HepG2 (cell line): ENCODE data around the gene PLPPR5. TPM values are rescaled to one million over a fixed set of nuclear protein-coding genes. Genes with fewer than 3 reads are reported as not detected.

Experiments used
- ATAC-seq: fragments of 200-7000 bp; cut with Tn5 transposase; 3 replicates; pipeline ENCODE4 v1.9.1; 2020; ENCODE audit warnings: mild to moderate bottlenecking, moderate library complexity
- BruUV-seq: library from RNA; stranded (reverse); fragments of 400-500 nt; replicated peaks from 2 replicates; lab custom pipeline; 2021; lab: Mats Ljungman, UMichigan
- CTCF ChIA-PET: fragments of 300-600 bp; formaldehyde crosslinking; extraction: SDS; loops from one replicate; lab custom pipeline; 2021; ENCODE audit warnings: low total read pairs, inconsistent platforms, low intra/inter-chr PET ratio; lab: Yijun Ruan, JAX
- POLR2A ChIA-PET: fragments of 350-600 bp; sonication (Branson Sonifier 250); formaldehyde crosslinking; loops from one replicate; lab custom pipeline; 2020; ENCODE audit warnings: antibody characterized with exemption, inconsistent platforms; lab: Yijun Ruan, JAX
- DNase-seq: peaks from one replicate; pipeline ENCODE4 v3.0.0-alpha.2; 2015; ENCODE audit warnings: low spot score
- FAIRE-seq: peaks from 3 replicates; lab custom pipeline; 2011; peaks lifted over from hg19 to GRCh38; lab: Jason Lieb, UNC
- H2AFZ ChIP-seq: one replicate; pipeline ENCODE4 v1.6.1; 2011; ENCODE audit warnings: low read length, inconsistent platforms
- H3K27ac ChIP-seq: fragments of 300-600 bp; 3 replicates; pipeline ENCODE4 v1.8.0; 2011; ENCODE audit warnings: mixed run types, mild to moderate bottlenecking, mixed read lengths, low read length, inconsistent platforms; ENCODE audit not compliant: insufficient read depth; ENCODE audit errors: extremely low read length
- H3K27me3 ChIP-seq, 2 experiments: fragments of 200-600 bp in 1 of 2; 2 replicates in 1 of 2; 3 replicates in 1 of 2; pipeline versions ENCODE4 v1.6.0 to v1.8.0; 2011; ENCODE audit warnings: low read length in 2 of 2, mild to moderate bottlenecking in 2 of 2, moderate library complexity in 2 of 2, inconsistent platforms in 1 of 2; ENCODE audit not compliant: insufficient read depth in 2 of 2, control insufficient read depth in 1 of 2
- H3K36me3 ChIP-seq, 2 experiments: fragments of 200-600 bp in 1 of 2; replicated peaks in 1 of 2; 2 replicates in 1 of 2; 3 replicates in 1 of 2; pipeline versions ENCODE4 v1.5.1 to v1.8.0; 2011; ENCODE audit warnings: low read length in 2 of 2, inconsistent platforms in 1 of 2; ENCODE audit not compliant: insufficient read depth in 2 of 2, control insufficient read depth in 1 of 2
- H3K4me1 ChIP-seq: 2 replicates; pipeline ENCODE4 v1.5.1; 2012; ENCODE audit warnings: low read length, inconsistent platforms; ENCODE audit not compliant: insufficient read depth
- H3K4me2 ChIP-seq: 2 replicates; pipeline ENCODE4 v1.6.0; 2011; ENCODE audit warnings: low read depth, low read length, inconsistent platforms
- H3K4me3 ChIP-seq, 3 experiments: fragments of 200-600 bp in 1 of 3; sonication (generic), shearing (Covaris generic) in 1 of 3; replicated peaks in 1 of 3; 2 replicates each; pipeline ENCODE4 v1.5.1; 2011 to 2016; ENCODE audit warnings: low read length in 3 of 3, inconsistent platforms in 2 of 3, low read depth in 2 of 3, mild to moderate bottlenecking in 2 of 3, control low read depth in 1 of 3, mixed read lengths in 1 of 3; ENCODE audit not compliant: insufficient read depth in 1 of 3
- H3K79me2 ChIP-seq: one replicate; pipeline ENCODE4 v1.6.1; 2011; ENCODE audit warnings: low read length, inconsistent platforms; ENCODE audit not compliant: insufficient read depth
- H3K9ac ChIP-seq: 2 replicates; pipeline ENCODE4 v1.6.0; 2011; ENCODE audit warnings: mild to moderate bottlenecking, low read depth, low read length, inconsistent platforms; ENCODE audit not compliant: insufficient read depth
- H3K9me3 ChIP-seq: 2 replicates; pipeline ENCODE4 v1.5.1; 2012; ENCODE audit warnings: mild to moderate bottlenecking, low read length
- H4K20me1 ChIP-seq: 2 replicates; pipeline ENCODE4 v1.6.0; 2011; ENCODE audit warnings: inconsistent platforms, mild to moderate bottlenecking, low read length, moderate library complexity; ENCODE audit not compliant: insufficient read depth
- HES4 ChIP-seq: sonication (generic); formaldehyde crosslinking; IDR thresholded peaks from 2 replicates; pipeline ENCODE4 v1.9.0; 2021; ENCODE audit warnings: mild to moderate bottlenecking, missing genetic modification reagents, borderline replicate concordance
- HNRNPUL1 ChIP-seq: fragments of 200-400 bp; formaldehyde crosslinking; IDR thresholded peaks from 2 replicates; pipeline ENCODE4 v1.6.1; 2017; ENCODE audit warnings: low read depth, mild to moderate bottlenecking, low read length, moderate library complexity
- HOXA7 ChIP-seq: sonication (generic); formaldehyde crosslinking; IDR thresholded peaks from 2 replicates; pipeline ENCODE4 v1.8.1; 2022; ENCODE audit warnings: mild to moderate bottlenecking, missing genetic modification reagents, moderate library complexity
- MIXL1 ChIP-seq: IDR thresholded peaks from 2 replicates; pipeline ENCODE4 v1.6.1; 2016
- MLLT10 ChIP-seq: sonication (generic); formaldehyde crosslinking; IDR thresholded peaks from 2 replicates; pipeline ENCODE4 v1.4.0; 2020; ENCODE audit warnings: missing genetic modification reagents
- NAIF1 ChIP-seq: sonication (generic); formaldehyde crosslinking; IDR thresholded peaks from 2 replicates; pipeline ENCODE4 v1.5.0; 2020; ENCODE audit warnings: mild to moderate bottlenecking, missing genetic modification reagents, borderline replicate concordance
- NCOA5 ChIP-seq: sonication (generic); formaldehyde crosslinking; IDR thresholded peaks from 2 replicates; pipeline ENCODE4 v1.4.0; 2020; ENCODE audit warnings: missing genetic modification reagents
- RCOR2 ChIP-seq: IDR thresholded peaks from 2 replicates; pipeline ENCODE4 v1.6.1; 2016; ENCODE audit warnings: missing biosample characterization, missing genetic modification reagents
- SIX4 ChIP-seq: sonication (generic); formaldehyde crosslinking; IDR thresholded peaks from 2 replicates; pipeline ENCODE4 v1.4.0; 2020; ENCODE audit warnings: missing genetic modification reagents
- TCF12 ChIP-seq, 2 experiments: fragments of 450-650 bp in 1 of 2; sonication (generic) in 1 of 2; formaldehyde crosslinking in 1 of 2; IDR thresholded peaks; 2 replicates each; pipeline versions ENCODE4 v1.6.1 to v1.8.0; 2017 to 2022; ENCODE audit warnings: antibody characterized with exemption in 1 of 2, mild to moderate bottlenecking in 1 of 2, missing genetic modification reagents in 1 of 2, moderate library complexity in 1 of 2
- TCF7 ChIP-seq: sonication (generic); IDR thresholded peaks from 2 replicates; pipeline ENCODE4 v1.6.1; 2016; ENCODE audit warnings: antibody characterized with exemption, low read depth
- ZNF143 ChIP-seq: sonication (generic); formaldehyde crosslinking; IDR thresholded peaks from 2 replicates; pipeline ENCODE4 v1.4.0; 2020; ENCODE audit warnings: missing genetic modification reagents
- ZNF329 ChIP-seq: sonication (generic); formaldehyde crosslinking; IDR thresholded peaks from 2 replicates; pipeline ENCODE4 v1.9.0; 2021; ENCODE audit warnings: low read depth, mild to moderate bottlenecking, missing genetic modification reagents
- ZNF496 ChIP-seq: sonication (generic); formaldehyde crosslinking; IDR thresholded peaks from 2 replicates; pipeline ENCODE4 v1.8.1; 2023; ENCODE audit warnings: mild to moderate bottlenecking, moderate library complexity, missing genetic modification reagents; ENCODE audit not compliant: insufficient replicate concordance
- ZNF652 ChIP-seq: IDR thresholded peaks from 2 replicates; pipeline ENCODE4 v1.6.1; 2016; ENCODE audit warnings: low read depth, borderline replicate concordance
- ZNF713 ChIP-seq: sonication (generic); formaldehyde crosslinking; IDR thresholded peaks from 2 replicates; pipeline ENCODE4 v1.4.0; 2020; ENCODE audit warnings: mild to moderate bottlenecking, missing genetic modification reagents
- WGBS: methylation state at CpG from one replicate; pipeline ENCODE4 v1.1.6; 2017; ENCODE audit warnings: low lambda C conversion rate; 5-methylcytosine and 5-hydroxymethylcytosine counted together
- in situ Hi-C: cut with HindIII; loops from 2 replicates; pipeline ENCODE4 v1.10.0; 2017; ENCODE audit warnings: low pct_unique_long_range_greater_than_20kb; ENCODE audit not compliant: extremely low pct_ligation_motif_present
- intact Hi-C: fragments of 100-400 bp; cut with micrococcal nuclease; formaldehyde crosslinking; loops from one replicate; pipeline ENCODE4 v1.10.0; 2022; ENCODE audit not compliant: unreplicated experiment
- polyA plus RNA-seq, 8 experiments: library from polyadenylated mRNA; depleted of rRNA in 3 of 8; stranded (reverse) in 7 of 8; unstranded in 1 of 8; fragments of >200 nt; fragmentation: Illumina TruSeq in 4 of 8; extraction: Trizol in 4 of 8; gene quantifications; 2 replicates each; pipeline versions ENCODE4 v1.2.1 to v1.2.3, GENCODE V29; 2011 to 2016; ENCODE audit warnings: low read depth in 4 of 8, missing spikeins in 1 of 8, mixed read lengths in 1 of 8; ENCODE audit not compliant: insufficient read depth in 1 of 8
- total RNA-seq, 5 experiments: library from RNA; depleted of rRNA; stranded (reverse); fragments of >200 nt; fragmentation: Illumina TruSeq; extraction: Trizol; gene quantifications; 2 replicates each; pipeline ENCODE4 v1.2.3, GENCODE V29; 2016; ENCODE audit warnings: low read depth in 1 of 5
- TF ChIP-seq, protein P1 (sequence below): sonication (generic); formaldehyde crosslinking; IDR thresholded peaks from 2 replicates; pipeline ENCODE4 v1.5.1; 2020; ENCODE audit warnings: mild to moderate bottlenecking, missing genetic modification reagents, borderline replicate concordance
- TF ChIP-seq, protein P2 (sequence below), 2 experiments: sonication (generic) in 1 of 2; formaldehyde crosslinking in 1 of 2; IDR thresholded peaks; 2 replicates each; pipeline versions ENCODE4 v1.5.1 to v1.6.1; 2011 to 2020; ENCODE audit warnings: borderline replicate concordance in 1 of 2, low read depth in 1 of 2, low read length in 1 of 2, mild to moderate bottlenecking in 1 of 2, missing genetic modification reagents in 1 of 2, moderate library complexity in 1 of 2

The PLPPR5 gene
- total and polyA plus RNA-seq, 2 of the 13 experiments (the other 11 are each of a cell fraction or from before 2014, with no cell fraction given) = not detected

DNA sequence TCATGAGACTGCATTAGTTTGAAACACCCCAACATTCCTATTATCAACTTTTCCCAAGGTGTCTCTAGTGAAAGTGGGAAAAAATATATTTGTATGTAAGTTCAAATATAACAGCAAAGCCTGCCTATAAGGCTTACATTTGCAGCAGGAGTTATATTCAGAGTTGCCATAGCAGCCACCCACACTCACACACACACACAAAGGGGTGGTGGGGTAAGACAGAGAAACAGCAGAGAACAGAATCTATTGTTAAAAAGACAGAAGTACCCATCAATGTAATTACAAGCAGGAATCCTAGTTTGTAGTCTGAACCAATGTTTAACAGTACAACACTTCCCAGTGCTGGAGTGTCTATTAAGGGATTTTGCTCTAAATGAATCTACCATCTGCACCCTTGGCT lies 55.0 kb downstream of the PLPPR5 start:
- no peaks in the 10 kb centered on the region for H3K4me1 ChIP-seq
- H3K9me3 ChIP-seq = no peaks in the 10 kb centered on the region
- in situ Hi-C loops = no loop called here
- no peak overlapping the region for H3K4me2 ChIP-seq
- FAIRE-seq (no peak), DNase-seq (no peak), ATAC-seq (no peak)
- BruUV-seq = no TSS peak
- H3K79me2 ChIP-seq = no peaks in the 10 kb centered on the region
- no peak overlapping the region for H3K27ac ChIP-seq
- ChIA-PET CTCF (no interaction called here), POLR2A (no interaction called here)
- no peak overlapping the region for H3K4me3 ChIP-seq
- no peaks in the 10 kb centered on the region for H3K27me3 ChIP-seq
- no peak overlapping the region for H2AFZ ChIP-seq
- intact Hi-C loops = no loop called here
- TF ChIP-seq ZNF496 (no peak), MLLT10 (CRISPR knock-in tag) (no peak), HOXA7 (CRISPR knock-in tag) (no peak), RCOR2 (no peak), MIXL1 (no peak), HES4 (CRISPR knock-in tag) (no peak), ZNF713 (CRISPR knock-in tag) (no peak), TCF12 (IDR thresholded peaks at IDR 0.05) (no peak), TCF12 (CRISPR knock-in tag; IDR thresholded peaks at IDR 0.05) (no peak), ZNF652 (CRISPR knock-in tag) (no peak), ZNF329 (CRISPR knock-in tag) (no peak), SIX4 (no peak)
- H4K20me1 ChIP-seq = no peaks in the 10 kb centered on the region
- no peaks in the 10 kb centered on the region for H3K36me3 ChIP-seq
- no peak overlapping the region for H3K9ac ChIP-seq

DNA sequence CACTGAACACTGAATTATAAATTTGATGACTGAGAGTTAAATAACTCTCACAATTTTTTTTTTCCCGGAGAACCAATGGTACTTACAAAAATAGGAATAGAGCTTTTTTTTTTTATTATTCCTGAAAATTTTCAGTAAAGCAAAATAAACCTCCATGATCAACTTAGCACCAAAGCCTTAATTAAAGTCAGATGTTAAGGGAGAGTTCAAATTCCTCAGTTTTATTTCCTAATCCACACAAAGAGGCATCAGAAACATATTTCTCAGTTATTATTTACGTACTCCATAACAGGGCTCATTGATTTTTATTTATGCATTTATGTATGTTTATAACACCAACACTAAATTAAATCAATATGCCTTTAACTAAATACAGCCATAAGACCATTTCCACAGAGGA lies 55.5 kb downstream of the PLPPR5 start:
- no peak overlapping the region for H3K4me2 ChIP-seq
- no peak for DNase-seq
- WGBS = 29% methylated on average over 2 of the region's 2 CpGs
- intact Hi-C loops (no loop called here), in situ Hi-C loops (no loop called here)
- no peak for ATAC-seq
- no TSS peak for BruUV-seq
- no peak overlapping the region for H2AFZ ChIP-seq
- H3K9me3 ChIP-seq = no peaks in the 10 kb centered on the region
- H3K79me2 ChIP-seq = no peaks in the 10 kb centered on the region
- H3K36me3 ChIP-seq = no peaks in the 10 kb centered on the region
- ChIA-PET CTCF (no interaction called here), POLR2A (no interaction called here)
- H3K4me1 ChIP-seq = no peaks in the 10 kb centered on the region
- H3K9ac ChIP-seq = no peak overlapping the region
- H4K20me1 ChIP-seq = no peaks in the 10 kb centered on the region
- no peak for FAIRE-seq
- no peaks in the 10 kb centered on the region for H3K27me3 ChIP-seq
- no peak overlapping the region for H3K27ac ChIP-seq
- no peak overlapping the region for H3K4me3 ChIP-seq
- TF ChIP-seq NAIF1 (CRISPR knock-in tag) (no peak), TCF7 (no peak), HNRNPUL1 (no peak), ZNF143 (no peak), NCOA5 (CRISPR knock-in tag) (no peak)
- TF ChIP-seq, protein P1, sequence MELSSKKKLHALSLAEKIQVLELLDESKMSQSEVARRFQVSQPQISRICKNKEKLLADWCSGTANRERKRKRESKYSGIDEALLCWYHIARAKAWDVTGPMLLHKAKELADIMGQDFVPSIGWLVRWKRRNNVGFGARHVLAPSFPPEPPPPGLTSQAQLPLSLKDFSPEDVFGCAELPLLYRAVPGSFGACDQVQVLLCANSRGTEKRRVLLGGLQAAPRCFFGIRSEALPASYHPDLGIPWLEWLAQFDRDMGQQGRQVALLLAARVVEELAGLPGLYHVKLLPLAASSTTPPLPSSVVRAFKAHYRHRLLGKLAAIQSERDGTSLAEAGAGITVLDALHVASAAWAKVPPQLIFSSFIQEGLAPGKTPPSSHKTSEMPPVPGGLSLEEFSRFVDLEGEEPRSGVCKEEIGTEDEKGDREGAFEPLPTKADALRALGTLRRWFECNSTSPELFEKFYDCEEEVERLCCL (CRISPR knock-in tag) = no peak
- TF ChIP-seq, protein P2, sequence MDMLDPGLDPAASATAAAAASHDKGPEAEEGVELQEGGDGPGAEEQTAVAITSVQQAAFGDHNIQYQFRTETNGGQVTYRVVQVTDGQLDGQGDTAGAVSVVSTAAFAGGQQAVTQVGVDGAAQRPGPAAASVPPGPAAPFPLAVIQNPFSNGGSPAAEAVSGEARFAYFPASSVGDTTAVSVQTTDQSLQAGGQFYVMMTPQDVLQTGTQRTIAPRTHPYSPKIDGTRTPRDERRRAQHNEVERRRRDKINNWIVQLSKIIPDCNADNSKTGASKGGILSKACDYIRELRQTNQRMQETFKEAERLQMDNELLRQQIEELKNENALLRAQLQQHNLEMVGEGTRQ (IDR thresholded peaks at IDR 0.05; ENCODE audit: low read depth, low read length) = no peak
- TF ChIP-seq, protein P2 (CRISPR knock-in tag; IDR thresholded peaks at IDR 0.05; ENCODE audit: borderline replicate concordance) = no peak
